Spleen (tissue), 7 donors: ENCODE measurements around the gene TTN.

ENCODE experiments used
- POLR2AphosphoS5 ChIP-seq, 3 donors: sonication (generic); formaldehyde crosslinking; IDR thresholded peaks; one replicate each; pipeline ENCODE4 v1.5.1; 2017; ENCODE audit warnings: antibody characterized with exemption in 3 of 3
- TF ChIP-seq, protein P1 (sequence below), 11 experiments: fragments of 200-600 bp in 7 of 11; fragments of 450-650 bp in 4 of 11; sonication (generic) in 4 of 11; IDR thresholded peaks in 8 of 11; conservative IDR thresholded peaks in 3 of 11; 1 replicate in 7 of 11; 2 replicates in 4 of 11; pipeline versions ENCODE4 v1.4.0 to v1.8.0; 2016 to 2021; ENCODE audit warnings: antibody characterized with exemption in 11 of 11, inconsistent platforms in 4 of 11, mild to moderate bottlenecking in 1 of 11
- donor health status: DM: no; HTN: no; CAD: no; lungs with moderate emphysema.
- donor health status: DM: no; HTN: no; CAD: no.
- donor health status: DM: no; HTN: no; CAD: no.

DNA sequence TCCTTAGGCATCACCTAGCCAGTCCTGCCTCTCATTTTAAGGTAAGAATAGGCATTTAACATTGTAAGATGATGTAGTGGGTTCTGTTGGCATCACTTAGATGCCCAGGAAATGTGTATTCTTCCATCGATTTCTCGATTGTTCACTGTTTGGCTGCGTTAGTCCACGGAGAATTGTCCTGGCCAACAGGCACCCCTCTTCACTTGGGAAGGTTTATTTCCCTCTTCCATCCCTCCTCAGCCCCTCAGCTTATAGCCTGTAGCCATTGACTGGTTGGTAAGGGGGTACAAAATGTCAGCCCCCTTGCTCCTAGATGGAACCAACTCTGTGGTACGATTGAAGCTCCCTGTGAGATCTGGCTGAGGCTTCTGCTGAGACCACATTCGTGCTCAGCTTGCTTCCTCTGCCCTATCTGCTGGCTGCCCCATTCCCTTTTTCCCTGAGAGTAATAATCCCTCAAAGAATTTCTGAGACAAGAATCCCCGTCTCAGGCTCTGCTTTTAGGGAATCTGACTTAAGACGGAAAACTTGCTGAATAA is 283.6 kb downstream of the TTN start:
- TF ChIP-seq, protein P1, sequence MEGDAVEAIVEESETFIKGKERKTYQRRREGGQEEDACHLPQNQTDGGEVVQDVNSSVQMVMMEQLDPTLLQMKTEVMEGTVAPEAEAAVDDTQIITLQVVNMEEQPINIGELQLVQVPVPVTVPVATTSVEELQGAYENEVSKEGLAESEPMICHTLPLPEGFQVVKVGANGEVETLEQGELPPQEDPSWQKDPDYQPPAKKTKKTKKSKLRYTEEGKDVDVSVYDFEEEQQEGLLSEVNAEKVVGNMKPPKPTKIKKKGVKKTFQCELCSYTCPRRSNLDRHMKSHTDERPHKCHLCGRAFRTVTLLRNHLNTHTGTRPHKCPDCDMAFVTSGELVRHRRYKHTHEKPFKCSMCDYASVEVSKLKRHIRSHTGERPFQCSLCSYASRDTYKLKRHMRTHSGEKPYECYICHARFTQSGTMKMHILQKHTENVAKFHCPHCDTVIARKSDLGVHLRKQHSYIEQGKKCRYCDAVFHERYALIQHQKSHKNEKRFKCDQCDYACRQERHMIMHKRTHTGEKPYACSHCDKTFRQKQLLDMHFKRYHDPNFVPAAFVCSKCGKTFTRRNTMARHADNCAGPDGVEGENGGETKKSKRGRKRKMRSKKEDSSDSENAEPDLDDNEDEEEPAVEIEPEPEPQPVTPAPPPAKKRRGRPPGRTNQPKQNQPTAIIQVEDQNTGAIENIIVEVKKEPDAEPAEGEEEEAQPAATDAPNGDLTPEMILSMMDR (IDR thresholded peaks at IDR 0.05 in 8 of 11, conservative IDR thresholded peaks at IDR 0.05 in 3 of 11), result no peak
- TF ChIP-seq POLR2AphosphoS5 (IDR thresholded peaks at IDR 0.05), result no peak
